ENCODE data around the gene HGF.
"Not testable (repeated sequence)": the region's sequence is repeated elsewhere in the genome, so short reads cannot be mapped to it uniquely, and the experiment has no call there.

HGF gene

DNA sequence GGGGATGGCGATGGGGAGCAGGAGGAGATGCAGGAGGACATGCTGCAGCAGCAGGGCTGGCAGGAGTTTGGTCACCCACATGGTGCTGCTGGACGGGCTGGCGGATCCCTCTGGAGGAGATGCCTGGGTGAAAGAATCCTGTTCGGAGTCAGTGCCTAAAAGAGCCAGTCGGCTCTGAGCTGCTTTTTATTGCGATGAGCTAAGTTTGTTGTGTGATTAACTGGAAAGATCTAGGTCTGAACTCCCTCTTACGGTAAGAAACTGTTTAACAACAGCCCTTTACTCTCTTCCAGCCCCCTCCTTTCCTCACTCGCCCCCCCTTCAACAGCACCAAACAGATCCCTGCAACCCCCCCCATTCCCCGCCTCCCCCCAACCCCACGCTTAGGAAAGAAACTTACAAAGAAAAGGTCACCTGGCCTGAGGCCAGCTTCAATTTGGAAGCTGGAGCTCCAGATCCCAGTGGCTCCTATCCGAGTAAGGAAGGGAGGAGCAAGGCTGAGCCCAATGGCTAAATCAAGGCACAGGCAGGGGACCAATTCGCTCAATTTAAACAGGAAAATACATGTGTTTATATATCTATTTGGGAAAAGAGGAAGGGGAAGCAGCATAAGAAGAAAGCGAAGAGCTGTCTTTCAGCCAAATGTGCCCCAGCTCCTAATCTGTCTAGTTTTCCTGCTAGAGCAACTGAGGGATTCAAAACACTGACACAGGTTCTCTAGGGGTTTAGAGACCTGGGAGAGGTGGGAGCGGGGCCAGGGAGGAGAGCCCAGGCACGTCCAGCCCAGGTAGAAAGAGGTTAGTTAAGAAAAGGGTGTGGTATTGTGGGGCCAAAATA, at the start of gene HGF:
TSS of gene HGF (minus strand) at position 157 of the 837 bp plus-strand sequence. CDS start at position 81, 76 bp downstream.
- DNase-seq, result peak in 36 of 56 donors; percentile 4 to 63 (median 22)

DNA sequence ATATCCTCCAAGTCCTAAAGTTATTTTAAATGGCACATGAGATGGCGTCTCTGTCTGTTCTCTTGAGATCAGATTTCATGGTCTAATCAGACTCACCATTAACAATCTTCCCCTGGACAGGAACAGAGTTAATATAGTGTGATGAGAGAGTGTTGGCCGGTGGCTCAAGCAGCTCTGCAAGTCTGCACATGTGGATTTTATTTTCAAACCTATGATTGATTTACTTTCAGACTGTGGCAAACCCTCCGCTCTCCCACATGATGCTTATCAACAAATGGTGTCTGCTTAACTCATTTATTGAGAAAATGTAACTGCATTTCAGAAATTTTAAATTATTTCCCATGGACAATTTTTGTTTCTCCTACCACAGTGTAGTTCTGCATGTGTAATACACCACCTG, 46.5 kb upstream of the HGF start:
- no peak for DNase-seq

DNA sequence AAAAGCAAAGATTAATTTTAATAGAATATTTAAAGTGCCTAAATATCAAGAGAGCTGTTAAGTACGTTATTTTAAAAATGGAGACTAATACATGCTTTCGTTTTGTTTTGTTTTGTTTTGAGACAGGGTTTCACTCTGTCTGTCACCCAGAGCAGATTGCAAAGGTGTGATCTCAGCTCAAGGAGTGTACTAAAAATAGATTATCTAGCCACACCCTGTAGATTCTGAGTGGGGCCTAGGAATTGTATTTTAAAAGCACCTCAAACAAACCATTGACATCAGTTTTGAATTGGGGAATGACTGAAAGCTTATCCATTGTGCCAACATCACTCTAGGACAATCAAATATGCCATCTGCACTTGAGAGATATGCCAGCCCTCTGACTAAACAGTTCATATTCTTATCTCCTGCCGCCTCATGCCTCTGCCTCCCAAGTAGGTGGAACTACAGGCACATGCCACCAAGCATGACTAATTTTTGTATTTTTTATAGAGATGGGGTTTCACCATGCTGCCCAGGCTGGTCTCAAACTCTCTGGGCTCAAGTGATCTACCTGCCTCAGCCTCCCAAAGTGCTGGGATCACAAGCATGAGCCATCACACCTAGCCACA, 43.1 kb upstream of the HGF start:
- DNase-seq, result not testable (repeated sequence)

DNA sequence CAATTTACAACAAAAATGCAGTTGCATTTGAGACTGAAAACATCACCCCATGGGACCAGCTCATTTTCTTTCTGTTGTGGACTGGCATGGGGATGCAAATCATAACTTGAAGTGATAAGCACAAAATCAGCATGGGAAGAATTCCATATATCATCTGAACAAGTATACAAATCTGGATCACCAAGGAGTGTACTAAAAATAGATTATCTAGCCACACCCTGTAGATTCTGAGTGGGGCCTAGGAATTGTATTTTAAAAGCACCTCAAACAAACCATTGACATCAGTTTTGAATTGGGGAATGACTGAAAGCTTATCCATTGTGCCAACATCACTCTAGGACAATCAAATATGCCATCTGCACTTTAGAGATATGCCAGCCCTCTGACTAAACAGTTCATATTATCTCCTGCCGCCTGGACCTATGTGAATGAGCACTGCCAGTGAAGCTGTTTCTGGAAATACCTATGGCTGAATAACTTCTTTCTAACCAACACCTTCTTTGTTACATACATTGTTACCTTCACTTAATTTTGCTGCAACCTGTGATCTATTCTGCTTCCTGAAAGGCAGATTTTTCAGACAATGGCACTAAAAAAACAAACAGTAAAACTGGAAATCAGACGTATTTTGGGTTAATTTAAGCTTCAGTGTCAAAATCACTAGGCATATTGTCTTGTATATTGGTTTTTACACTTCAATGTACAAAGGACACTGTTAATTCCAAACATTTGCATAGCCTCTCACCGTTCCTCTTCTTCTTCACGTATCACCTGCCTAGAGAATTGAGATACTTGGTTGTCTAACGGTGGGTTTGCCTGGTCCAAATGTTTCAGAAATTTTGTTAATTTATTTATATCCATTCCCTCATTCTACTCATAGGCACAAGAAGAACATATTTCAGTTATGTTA, 42.4 kb upstream of the HGF start:
- no peak for DNase-seq

DNA sequence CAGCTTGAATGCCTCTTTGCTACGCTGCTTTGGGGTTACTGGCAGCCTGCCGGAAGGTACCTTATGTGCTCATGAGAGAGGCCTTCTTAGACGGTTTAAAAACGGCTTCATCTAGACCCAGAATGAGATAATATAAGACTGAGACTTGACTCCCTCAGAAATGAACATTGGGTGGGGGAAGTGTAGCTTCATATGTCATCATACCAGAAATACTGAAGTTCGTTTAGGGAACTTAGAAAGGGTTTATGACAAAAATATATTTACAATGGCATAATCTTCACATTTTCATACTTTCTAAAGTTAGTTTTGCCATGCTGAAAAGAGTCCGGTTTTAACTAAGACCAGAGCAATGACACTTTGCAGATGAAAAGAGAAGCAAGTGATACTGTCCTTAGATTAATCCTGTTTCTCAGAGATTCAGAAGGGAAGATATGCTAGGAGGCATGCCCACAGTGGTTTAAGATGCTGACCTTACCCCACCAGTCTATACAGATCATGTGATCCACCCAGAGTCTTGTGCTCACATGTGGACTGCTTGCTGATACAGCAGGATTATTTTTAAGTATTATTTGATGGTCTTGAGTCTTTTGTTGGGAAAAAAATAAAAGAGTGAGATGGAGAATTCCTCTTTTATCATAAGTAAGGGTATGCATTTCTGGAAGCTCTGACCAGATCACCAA, 40.8 kb upstream of the HGF start:
- DNase-seq, result no peak

DNA sequence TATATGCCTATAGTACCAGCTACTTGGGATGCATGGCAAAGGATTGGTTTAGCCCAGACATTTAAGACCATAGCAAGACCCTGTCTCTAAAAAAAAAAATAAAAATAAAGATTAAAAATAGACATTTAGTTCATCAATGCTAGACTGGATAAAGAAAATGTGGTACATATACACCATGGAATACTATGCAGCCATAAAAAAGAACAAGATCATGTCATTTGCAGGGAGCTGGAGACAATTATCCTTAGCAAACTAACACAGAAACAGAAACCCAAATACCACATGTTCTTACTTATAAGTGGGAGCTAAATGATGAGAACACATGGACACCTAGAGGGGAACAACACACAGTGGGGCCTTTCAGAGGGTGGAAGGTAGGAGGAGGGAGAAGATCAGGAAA, 38.5 kb upstream of the HGF start:
- DNase-seq, result not testable (repeated sequence)

DNA sequence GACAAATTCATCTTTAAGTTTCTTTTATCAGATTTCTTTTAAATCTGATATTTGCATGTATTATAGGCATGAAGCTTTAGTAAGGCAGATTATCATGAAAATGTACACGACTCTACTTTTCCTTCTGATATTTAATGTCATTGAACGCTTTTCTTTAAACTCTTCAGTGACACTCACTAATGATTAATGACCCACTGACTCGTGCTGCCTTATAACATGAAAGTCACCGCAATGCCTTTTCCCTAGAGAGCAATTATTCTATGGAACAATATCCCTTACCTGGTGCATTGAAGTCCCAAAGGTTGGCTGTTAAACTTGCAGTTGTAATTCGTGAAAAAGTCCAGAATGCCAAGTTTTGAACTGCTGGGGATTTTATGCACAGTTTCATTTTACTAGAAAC, 33.4 kb upstream of the HGF start:
- no peak for DNase-seq

DNA sequence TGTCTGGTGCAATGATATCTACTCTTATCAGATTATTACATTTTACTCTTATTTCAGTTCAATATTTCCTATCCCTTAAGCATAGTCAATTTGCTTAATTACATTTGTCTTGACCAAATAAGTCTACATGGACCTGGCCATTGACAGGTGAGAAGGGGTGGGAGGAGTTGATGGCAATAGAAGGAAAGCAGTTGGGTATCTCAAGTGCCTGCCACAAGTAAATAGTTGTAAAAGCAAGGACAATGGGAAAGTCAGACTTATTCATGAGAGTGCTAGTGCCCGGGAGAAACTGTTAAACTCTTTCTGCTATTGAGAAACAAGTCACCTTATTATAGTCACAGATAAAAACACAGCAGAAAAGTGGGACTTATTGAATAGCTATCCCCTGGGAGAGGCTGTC, 32.4 kb upstream of the HGF start:
- no peak for DNase-seq

DNA sequence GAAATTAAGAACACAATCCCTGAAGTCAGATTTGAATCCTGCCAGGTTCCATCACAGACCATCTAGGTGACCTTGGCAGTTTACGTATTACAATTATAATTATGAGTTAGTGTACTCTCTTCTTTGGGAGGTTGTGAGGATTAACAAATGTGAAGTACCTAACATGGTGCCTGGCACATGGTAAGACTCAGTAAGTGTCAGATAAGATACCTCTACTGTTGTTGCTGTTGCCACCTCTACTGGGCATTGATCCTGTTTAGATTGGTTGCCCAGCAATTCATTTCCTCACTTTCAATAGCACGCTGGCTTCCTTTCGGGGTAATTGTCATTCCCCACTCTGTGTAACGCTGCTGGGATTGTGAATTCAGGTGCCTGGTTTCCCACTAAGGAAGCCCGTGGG, 31.7 kb upstream of the HGF start:
- DNase-seq, result no peak

DNA sequence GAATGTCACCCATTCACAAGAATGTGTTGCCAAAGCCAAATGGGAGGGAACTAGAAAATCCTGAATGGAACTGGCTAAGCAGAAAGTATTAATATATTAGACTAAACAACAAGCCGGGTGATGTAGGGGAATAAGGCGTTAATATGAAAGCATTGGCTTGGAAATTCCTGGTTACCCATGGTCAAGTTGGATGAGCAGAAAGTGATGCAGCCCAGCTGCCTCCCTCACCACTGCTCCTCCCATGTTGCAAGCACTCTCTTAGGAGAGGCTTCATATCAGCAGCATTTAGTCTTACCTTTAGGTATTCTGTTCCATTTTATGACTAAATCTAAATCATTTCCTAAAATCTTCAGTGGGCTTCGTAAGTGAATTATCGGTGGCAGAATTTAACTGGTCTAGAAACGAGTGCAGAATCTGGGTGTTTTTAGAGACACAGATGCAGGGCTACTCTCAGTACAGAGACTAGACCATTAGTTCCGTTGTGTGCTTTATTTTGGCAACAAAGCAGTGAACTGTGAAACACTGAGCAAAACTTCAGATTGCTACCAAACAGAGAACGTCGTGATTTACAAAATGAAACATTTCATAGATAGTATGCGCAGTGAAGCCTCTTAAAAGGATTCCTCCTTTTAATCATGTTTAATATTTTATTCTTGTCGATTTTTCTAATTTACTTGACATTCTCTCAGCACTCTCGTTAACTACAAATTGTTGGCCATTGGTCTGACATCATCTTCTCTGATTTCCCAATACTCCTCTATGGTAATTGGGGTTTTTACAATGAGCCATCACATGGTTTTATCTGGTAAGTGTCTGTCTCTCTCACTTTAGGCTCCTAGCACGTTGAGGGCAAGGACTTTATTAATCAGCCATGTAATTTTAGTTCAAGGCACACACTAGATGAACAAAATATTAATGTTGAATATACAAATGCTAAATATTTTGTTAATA, 22.0 kb upstream of the HGF start:
- no peak for DNase-seq

DNA sequence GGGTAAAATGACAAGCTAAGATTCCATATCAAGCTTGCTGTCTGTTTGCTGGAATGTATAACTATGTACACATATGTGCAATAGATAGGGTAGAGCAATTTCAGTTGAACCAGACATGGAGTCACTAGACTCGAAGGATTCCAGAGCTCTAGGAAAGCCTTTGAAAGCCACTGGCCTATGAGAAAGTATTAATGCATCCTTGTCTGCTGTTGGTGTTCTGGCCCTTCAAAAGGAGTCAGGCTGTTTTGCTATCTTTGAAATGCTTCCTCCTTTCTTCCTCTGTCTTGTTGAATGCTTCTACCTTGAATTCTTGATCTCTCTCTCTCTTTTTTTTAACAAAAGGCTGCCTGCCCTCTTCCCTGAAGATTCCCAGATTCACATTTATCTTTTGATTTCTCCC, 20.8 kb upstream of the HGF start:
- DNase-seq, result no peak

DNA sequence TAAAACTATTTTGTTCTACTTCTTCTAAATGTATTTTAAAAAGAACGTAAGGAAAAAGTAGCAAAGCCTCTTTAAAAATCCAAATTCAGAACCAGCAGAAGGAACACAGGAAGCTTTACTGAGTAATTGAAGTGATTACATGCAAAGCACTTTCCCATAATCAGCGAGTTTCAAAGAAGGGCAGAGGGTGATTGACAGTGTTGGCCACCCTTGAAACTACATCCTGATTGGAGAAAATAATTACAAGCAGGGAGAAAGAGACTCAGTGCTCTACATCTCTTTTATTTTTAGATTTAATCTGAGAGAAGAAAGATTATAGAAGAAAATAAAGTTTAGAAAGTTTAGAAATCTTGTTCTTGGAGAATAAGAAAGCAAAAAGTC, 20.3 kb upstream of the HGF start:
- DNase-seq, result no peak

DNA sequence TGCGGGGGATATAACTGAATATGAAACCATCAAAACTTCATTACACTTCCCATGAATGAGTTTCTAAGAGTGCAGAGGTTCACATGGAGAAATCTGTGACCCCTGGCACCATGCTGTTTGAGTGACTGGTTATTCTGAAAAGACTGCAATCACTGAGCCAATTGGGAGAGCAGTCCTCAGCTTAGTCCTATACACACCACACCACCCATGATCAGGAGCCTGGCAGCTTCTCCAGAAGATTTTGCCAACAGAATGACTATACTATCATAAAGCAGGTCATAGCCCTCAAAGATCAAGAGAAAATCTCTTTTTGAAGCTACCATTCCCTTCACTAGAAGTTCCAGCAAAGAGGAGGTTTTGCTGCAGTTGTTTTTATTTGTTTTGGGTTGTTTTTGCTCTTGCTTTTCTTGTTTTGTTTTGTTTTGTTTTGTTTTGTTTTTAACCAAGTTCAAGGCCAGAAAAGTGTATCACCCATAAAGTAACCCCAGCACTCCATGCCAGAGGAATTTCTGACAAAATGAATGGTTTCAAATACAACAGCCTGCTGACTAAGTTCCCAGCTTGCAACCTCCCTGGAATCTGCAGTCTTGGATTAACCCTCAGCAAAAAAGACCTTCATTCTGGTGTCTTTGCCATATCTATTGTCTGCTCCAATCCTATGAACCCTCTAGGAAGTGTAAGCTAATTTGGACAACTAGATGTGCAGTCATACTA, 19.7 kb upstream of the HGF start:
- DNase-seq, result no peak

DNA sequence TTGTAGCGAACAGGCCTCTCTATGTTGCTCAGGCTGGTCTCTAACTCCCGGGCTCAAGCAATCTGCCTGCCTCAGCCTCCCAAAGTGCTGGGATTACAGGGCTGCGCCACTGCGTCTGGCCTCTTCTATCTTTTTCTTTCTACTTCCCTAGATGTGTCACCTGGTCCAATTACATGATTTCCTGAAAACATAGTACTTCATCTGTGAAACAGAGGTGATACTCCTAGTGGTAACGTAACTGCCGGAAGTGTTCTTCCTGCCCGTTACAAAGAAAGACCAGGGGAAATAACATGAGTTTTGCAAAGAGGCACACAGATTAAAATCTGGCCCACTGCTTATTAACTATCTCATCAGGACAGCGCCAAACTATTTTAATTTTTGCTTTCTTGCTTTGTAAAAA, 18.4 kb upstream of the HGF start:
- DNase-seq, result no peak

DNA sequence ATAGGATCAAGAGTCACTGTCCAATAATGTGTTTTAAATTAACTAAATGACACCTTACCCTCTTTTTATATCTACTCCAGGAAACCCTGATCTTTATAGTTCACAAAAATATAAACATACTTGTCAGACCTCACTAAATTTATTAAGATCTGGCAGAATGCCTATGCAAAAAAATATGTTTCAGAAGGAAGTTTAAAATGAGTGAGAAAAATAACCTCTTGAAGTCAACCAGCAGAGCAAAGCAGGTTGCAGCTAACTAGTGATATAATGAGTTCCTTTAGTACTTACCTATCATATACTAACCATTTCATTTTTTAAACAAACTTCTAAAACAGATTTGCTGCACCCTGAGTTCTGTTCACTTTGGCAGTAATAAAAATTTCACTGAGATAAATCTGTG, 14.0 kb upstream of the HGF start:
- no peak for DNase-seq

DNA sequence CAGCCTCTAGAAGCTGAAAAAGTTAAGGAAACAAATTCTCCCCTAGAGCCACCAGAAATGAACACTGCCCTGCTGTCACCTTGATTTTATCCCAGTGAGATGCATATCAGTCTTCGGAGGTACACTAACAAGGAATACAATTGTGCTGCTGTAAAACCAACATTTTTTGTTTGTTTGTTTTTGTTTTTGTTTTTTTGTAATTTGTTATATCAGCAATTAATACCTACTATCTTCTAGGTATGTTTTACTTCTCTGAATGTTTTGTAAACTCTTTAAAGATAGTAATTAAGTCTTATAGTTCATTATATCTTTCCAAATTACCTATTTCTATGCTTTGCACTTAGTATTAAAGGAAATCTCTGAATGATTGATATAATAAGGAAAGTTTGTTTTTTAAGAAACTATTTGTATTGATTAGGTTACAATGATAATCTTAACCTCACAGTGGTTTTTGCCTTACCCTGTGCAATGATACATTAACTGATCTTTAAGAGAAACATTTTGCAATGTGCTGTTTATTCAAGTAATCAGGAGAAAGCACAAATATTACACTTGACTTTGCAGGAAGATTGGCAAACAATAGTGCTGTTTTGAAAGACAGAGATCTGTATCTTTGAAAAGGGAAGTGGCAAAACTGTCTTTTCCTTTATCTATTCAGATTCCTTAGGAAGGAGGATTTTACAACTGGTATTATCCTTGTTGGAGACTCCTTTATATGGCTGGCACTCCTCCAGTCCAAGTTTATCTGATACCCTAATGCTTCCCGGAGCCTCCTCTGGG, 11.3 kb upstream of the HGF start:
- DNase-seq, result no peak

DNA sequence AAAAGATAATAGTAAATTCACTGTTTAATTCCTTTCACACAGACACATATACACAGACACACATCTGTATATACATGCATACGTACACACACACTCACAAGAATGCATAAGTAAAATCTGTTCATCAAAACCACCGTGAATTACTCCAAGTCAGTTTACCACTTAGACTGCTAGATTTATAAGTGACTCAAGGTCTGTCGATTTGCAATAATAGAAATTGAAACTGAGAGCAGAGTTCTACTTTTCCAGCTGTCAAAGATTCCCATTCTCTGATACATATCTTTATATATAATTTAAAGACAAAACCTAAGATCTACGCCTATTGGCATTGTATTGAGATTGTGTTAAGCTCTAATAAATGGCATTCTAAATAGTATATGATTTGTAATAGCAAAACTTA, 9.9 kb upstream of the HGF start:
- DNase-seq, result no peak

DNA sequence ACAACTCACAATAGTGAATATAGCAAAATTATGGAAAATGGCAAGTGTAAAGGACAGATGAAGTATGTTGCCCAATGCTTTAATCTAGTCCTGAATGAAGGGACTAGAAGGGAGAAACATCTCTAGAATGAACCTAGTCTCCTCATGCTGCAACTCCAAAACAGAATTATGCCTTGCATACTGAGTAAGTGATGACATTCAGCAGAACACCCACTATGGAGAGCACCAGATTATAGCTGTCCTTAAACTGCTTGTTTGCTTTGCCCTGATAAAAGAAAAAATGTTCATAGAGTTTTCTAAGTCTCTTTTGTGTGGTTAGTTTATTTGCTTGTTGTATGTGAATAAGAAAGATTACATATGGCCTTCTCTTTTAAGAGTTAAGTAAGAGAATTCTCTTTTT, 7.8 kb upstream of the HGF start:
- DNase-seq, result no peak
